Cardiac muscle cell (in vitro differentiated cells and primary cell): ENCODE data around the gene MOCS2. TPM values are rescaled to one million over a fixed set of nuclear protein-coding genes. Genes with fewer than 3 reads are reported as not detected.

ENCODE experiments used
- DNase-seq, 2 donors: peaks; one replicate each; pipeline versions ENCODE4 v3.0.0 to v3.0.0-alpha.2; 2010 to 2017; ENCODE audit warnings: low read depth in 1 of 2, low spot score in 1 of 2
- H3K27ac ChIP-seq: fragments of 200-600 bp; sonication (generic); 2 replicates; pipeline ENCODE4 v1.5.1; 2016
- H3K27me3 ChIP-seq: fragments of 200-600 bp; sonication (generic); 2 replicates; pipeline ENCODE4 v1.6.0; 2016; ENCODE audit warnings: control low read depth
- H3K36me3 ChIP-seq: fragments of 200-600 bp; sonication (generic); 2 replicates; pipeline ENCODE4 v1.5.1; 2016; ENCODE audit warnings: control low read depth
- H3K4me1 ChIP-seq: fragments of 200-600 bp; sonication (generic); 2 replicates; pipeline ENCODE4 v1.8.1; 2017; ENCODE audit warnings: low read depth, mild to moderate bottlenecking, mixed run types
- H3K4me3 ChIP-seq: fragments of 200-600 bp; sonication (generic); 2 replicates; pipeline ENCODE4 v1.5.1; 2016; ENCODE audit warnings: mild to moderate bottlenecking
- H3K9me3 ChIP-seq: fragments of 200-600 bp; sonication (generic); 2 replicates; pipeline ENCODE4 v1.5.1; 2017; ENCODE audit warnings: low read depth, mild to moderate bottlenecking, control low read depth
- CTCF ChIP-seq: IDR thresholded peaks from 2 replicates; pipeline ENCODE4 v1.5.1; 2012; ENCODE audit warnings: low read depth, mild to moderate bottlenecking, low read length
- polyA plus RNA-seq: library from polyadenylated mRNA; unstranded; fragments of >200 nt; fragmentation: Nextera tagmentation; extraction: Ambion mirVana; gene quantifications from 2 replicates; pipeline ENCODE4 v1.2.1, GENCODE V29; 2016
- total RNA-seq: library from RNA; depleted of rRNA; stranded (reverse); fragments of >200 nt; gene quantifications from 2 replicates; pipeline ENCODE4 v1.2.3, GENCODE V29; 2016

MOCS2 gene
- total RNA-seq (53.5 and 61.7 TPM in 2 replicates), polyA plus RNA-seq (79.3 and 113 TPM in 2 replicates)

DNA sequence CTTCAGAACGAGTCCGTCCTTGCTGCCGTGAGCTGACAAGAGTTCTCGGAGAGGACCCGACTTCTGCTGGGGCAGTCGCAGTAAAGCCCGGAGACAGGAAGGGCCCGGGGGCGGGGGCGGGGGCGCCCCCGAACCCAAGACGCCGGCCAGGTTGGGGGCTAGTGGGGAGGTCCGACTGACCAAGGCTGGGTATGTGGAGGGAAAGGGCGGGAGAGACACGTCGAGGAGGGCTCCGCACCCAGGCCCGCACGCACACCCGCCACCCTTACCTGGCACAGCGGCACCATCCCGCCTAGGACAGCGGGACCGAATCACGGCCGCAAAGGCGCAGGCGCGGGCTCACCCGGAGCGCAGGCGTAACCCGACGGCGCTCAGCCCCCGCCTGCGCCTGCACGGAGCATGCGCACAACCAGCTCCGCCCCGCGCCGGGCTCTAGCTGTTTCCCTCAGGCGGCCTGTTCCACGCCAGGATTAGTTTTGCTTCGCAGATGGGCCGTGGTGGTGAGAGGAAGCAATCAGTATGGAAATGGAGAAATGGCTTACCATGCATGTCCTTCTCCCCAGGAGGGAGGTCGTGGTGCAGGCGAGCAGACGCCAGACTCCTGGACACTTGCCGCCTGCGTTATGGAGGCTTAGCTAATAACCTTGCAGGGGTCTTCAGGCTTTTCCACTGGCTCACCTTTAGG lies at the start of gene MOCS2:
TSS of gene MOCS2 (minus strand) at position 315 of the 685 bp plus-strand sequence. CDS start 2,583 bp downstream, outside the sequence.
- Histone ChIP-seq H3K4me3 (peak within 1 kb of the TSS; percentile 65), H3K9me3 (no peaks in the 10 kb centered on the region), H3K27ac (peak within 1 kb of the TSS; percentile 74), H3K36me3 (no peaks in the 10 kb centered on the region), H3K27me3 (no peaks in the 10 kb centered on the region), H3K4me1 (peaks cover 4% of the 10 kb centered on the region)
- no peak for TF ChIP-seq CTCF
- peak; percentile 95 for DNase-seq

DNA sequence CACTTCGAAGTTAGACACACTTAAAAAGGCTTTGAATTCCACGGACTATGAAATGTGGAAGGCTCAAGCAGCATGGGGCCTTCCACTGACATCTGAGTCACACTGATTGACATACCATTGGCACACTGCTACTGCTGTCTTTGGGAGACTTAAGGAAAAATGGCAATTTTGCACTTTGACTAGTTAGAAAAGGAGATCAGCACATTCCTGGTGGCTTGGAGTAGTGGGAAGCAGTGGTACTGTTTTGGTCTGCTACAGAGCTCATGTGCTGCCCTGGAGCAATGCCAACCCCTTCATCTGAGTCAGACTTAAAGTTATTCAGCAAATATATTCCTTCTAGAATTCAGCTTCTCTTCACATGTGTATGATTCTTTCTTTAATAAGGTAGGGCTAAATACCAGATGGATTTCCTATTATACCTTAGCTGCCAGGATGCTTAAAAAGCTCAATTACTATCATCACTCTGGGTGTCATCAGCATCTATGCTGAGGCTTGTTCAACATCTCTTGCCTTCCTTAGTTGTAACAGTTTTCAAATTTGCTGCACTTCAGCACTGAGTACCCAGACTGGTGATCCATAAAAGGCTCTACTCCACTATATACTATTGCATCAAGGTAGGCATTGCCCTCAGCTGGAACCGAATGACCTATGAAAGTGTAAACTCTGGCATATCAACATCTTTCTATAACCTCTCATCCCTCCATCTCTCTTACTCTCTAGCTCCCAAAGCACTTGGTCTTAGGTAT lies 42.3 kb upstream of the MOCS2 start:
- H3K27me3 ChIP-seq = no peaks in the 10 kb centered on the region
- no peak overlapping the region for H3K4me3 ChIP-seq
- H3K9me3 ChIP-seq = no peaks in the 10 kb centered on the region
- H3K4me1 ChIP-seq = no peaks in the 10 kb centered on the region
- no peak overlapping the region for H3K27ac ChIP-seq
- no peaks in the 10 kb centered on the region for H3K36me3 ChIP-seq
- peak in 1 of 2 donors; percentile 88 for DNase-seq
- no peak for TF ChIP-seq CTCF

- Histone ChIP-seq H3K27ac (no peak overlapping the region), H3K4me3 (no peak overlapping the region), H3K36me3 (no peaks in the 10 kb centered on the region), H3K9me3 (no peaks in the 10 kb centered on the region), H3K4me1 (no peaks in the 10 kb centered on the region), H3K27me3 (no peaks in the 10 kb centered on the region)
- no peak for TF ChIP-seq CTCF
- no peak for DNase-seq
Measured at GRCh38 chr5:53133020-53133419, 23.5 kb upstream of the MOCS2 start.

DNA sequence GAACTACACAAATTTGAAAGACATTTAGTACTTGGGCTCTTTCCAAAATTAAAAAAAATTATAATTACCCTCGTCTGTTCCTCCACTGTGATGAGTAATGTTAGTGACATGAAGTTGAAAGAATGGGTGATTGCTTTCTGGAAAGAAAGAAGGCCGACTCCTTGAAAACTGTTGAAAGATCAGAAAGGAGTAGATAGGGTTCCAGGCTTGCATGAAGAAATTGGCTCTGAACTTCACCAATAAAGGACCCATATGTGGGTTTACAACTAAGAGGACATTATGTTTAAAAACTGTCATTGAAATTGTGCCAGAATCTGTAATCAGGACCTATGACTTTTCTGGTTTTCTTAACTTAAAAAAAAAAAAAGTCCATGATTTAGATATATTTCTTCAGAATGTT lies 20.7 kb upstream of the MOCS2 start:
- Histone ChIP-seq H3K27me3 (no peaks in the 10 kb centered on the region), H3K36me3 (no peaks in the 10 kb centered on the region), H3K9me3 (no peaks in the 10 kb centered on the region), H3K4me1 (no peaks in the 10 kb centered on the region), H3K4me3 (no peak overlapping the region), H3K27ac (no peak overlapping the region)
- no peak for TF ChIP-seq CTCF
- peak in 1 of 2 donors; percentile 54 for DNase-seq

DNA sequence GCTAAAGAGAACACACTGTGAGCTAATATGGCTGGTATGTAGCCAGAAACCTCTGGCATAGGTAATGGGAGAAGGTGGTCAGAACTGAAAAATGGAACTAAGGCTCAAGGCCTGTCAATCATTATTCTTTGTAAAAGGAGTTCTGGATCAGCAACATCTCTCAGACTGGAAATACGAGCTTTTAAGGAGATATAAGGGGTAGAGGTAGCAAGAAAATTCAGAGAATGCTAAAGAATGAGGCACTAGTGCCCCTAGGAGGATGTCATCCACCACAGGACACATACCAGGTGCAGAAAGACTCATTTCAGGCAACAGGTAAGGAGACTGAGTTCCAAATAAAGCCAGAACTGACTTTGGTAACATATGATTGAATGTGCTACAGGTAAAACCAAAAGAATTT lies 18.9 kb upstream of the MOCS2 start:
- H3K36me3 ChIP-seq = no peaks in the 10 kb centered on the region
- DNase-seq = no peak
- no peak overlapping the region for H3K27ac ChIP-seq
- H3K4me1 ChIP-seq = no peaks in the 10 kb centered on the region
- H3K9me3 ChIP-seq = no peaks in the 10 kb centered on the region
- H3K27me3 ChIP-seq = no peaks in the 10 kb centered on the region
- H3K4me3 ChIP-seq = no peak overlapping the region
- no peak for TF ChIP-seq CTCF
